ENCODE measurements around the gene EMX2.

The EMX2 gene

DNA sequence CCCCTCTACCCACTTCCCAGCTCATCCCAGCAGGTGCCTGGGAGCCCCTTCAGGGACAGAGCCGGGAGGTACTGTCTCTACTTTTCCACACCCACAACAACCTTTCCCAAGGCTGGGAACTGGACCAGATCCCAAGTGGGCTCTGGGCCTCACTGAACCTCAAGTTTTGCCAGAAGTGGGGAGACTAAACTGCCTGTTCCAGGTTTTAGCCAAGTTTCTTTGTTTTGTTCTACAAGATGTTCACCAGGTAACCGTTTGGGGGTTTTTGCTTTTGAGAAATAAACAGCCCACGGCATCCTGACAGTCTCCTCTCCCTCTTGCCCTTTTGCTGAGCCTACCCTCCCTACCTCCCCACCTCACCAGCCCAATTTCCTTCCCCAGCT, 10.6 kb upstream of the EMX2 start:
- DNase-seq (ENCODE audit: low read depth in 2 of 2) = no peak

DNA sequence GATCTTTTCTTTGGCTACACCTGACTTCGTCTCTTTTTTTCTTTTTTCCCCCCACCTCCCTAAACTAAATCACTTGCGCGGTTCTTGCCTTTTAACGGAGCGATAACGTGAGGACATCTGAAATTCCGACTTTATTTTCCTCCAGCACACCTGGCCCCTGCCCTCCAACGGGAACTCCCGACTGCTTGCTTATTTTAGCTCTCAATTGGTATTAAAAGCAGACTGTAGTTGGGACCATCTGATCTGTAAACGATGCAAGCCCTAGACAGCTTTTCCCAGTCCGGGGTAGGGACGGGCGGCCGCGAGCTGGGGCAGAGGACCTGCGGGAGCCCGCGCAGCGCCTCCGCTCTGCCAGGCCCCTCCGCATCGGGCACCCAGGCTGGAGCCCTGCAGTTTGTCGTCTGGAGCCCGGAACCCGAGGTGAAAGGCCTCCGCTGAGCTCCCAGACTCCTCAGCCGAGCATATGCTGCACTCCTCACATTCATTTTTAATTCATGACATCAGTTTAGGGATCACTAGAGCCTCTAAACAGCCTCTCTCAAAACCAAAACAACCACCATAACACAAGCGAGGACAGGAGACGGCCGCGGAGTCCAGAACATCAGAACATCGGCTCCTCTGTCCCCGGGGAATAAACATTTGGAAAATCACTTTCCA, 10.0 kb upstream of the EMX2 start:
- DNase-seq (ENCODE audit: low read depth in 2 of 2) = no peak

DNA sequence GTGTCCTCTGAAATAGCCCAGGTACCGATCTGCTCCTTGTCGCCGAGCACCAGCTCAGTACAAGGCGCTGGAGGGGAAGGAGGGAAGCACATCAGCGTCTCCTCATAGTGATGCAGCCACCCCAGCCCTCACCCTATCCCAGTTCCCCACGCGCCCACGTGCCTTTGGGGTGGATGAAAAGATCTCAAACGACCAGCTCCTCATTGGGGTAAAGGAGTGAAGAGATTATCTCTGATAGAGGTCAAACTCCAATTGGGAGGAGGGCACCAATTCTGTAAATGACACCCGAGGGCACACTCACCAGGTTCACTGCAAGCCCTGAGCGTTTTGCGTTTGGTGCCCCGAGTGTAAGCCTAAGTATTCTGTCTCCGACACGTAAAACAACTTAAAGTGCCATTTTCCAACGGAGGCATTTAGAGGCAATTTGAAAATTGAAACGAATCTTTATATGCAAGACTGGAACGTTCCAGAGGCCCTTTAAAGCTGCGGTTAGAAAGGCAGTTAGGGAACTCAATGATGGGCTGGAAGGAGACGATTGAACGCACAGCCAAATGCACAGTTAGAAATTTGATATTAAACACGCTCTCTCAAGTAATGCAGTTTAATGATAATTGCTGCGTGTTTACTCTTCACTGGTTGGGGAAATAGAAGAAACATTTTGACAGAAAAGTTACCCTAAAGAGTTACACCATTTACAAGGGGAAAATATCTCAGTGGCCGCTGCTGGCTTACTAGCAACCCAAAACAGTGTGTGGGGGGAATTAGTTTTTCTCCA, 8.9 kb upstream of the EMX2 start:
- DNase-seq (ENCODE audit: low read depth in 2 of 2) = no peak

DNA sequence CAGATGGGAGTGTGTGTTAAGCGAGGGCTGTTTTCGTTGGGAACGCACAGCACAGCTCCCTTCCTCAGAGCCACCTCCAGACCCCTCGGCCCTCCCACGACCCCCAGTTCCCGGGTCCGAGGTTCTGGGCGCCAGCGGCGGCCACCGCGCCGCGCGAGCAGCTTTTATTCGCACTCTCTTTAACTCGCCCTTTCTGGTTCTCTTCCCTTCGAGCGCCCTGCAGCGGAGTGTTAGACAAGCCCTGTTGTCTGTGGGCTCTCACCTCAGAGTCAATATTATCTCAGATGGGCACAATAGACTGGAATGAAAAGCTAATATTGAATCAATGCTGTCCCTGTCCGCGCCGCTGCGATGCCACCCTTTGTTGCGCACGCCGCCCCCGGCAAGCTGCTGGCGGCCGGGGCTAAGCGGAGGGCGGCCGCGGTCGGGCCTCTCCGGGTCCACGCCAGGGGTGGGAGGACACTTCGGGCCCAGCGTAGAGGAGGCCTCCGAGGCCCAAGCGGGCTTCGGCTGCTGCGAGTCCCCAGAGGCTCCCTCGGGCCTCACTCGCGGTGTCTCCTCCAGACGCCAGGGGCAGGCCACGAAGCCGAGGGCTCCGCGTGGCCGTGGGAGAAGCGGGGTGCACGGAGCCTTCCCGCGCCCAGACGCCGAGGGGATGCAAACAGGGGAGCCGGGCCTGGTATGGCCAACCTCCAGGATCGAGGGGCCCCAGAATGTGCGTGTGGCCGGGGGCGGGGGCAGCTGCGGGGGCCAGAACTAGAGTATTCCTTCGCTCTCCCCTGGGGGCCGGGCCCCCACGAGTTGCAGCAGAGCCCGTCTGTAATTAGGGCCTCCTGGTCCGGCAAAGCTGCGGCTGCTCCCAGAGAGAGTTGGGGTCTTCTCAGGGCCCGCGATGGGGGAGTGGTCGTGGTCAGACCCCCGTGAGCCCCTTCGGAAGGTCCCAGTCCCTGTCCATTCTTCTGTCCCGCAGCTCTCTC, 7.9 kb upstream of the EMX2 start:
- DNase-seq (ENCODE audit: low read depth in 2 of 2) = no peak

DNA sequence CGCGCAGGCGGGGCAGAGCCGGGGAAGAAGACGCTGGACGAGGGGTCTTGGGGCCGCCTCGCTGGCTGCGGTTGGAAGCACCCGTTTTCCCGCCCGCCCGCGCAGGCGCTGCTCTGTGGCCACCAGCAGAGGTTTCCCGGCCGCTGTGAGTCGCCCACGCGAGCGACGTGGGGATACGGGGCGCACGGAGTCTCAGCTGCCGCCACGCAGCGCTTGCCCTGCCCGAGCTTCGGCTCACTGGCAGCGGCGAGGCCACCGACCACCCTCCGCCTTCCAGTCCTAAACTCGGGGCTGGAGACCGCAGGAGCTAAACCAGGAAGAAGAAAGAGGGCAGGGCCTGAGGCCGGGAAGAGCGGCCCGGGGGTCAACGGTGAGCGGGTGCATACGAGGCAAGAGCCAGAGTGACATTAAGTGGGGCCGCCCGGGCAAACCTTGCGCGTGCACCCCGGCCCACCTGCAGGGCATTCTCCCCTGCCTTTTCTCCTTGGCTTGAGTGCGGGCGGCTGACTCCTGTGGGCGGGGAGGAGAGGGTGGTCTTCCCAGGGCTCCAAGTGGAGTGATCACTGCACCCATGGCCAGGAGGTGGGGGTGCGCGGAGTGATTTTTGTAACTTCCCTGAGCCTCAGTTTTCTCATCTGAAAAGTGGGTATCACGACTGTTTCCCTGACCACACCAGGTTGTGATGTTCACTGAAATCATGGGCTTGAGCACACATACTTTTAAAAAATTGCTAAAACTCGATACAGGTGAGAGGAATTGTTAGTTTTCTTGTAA, 7.1 kb upstream of the EMX2 start:
- DNase-seq (ENCODE audit: low read depth in 2 of 2) = no peak

DNA sequence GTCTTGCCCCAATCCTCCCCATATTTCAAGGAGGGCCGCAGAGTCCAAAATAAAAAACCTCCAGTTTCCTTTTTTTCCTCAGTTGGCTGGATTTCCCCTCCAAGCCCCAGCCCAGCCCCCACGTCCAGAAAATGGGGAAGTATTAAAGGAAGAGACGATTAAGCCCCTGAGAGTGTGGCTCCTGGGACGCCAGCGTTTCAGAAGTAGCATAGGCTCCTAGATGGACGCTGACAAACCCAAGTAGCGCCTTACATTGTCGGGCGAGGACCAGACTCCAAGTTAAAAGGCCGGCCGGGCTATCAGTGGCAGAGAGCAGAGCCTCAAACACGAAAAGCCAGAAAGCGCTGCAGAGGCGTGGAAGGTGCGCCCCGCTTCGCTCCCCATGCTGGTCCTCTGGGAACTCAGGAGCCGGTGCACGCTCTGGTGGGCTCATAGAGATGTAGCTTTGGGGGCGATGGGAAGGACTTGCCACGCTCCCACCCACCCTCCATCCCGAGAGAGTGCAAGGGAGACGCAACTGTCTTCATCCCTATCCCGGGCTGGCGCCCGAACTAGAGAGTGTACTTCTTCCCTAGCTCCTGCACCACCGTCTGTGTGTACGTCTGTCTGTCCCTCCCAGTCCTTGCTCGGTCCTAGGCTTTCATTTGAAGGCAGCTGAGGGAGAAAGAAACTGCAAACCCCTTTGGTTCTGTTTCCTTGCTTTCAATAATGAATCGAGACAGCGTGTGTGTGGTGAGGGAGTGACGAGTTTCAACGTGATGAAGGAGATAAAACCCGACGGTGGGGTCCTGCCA, 6.3 kb upstream of the EMX2 start:
- DNase-seq (ENCODE audit: low read depth in 2 of 2) = no peak

DNA sequence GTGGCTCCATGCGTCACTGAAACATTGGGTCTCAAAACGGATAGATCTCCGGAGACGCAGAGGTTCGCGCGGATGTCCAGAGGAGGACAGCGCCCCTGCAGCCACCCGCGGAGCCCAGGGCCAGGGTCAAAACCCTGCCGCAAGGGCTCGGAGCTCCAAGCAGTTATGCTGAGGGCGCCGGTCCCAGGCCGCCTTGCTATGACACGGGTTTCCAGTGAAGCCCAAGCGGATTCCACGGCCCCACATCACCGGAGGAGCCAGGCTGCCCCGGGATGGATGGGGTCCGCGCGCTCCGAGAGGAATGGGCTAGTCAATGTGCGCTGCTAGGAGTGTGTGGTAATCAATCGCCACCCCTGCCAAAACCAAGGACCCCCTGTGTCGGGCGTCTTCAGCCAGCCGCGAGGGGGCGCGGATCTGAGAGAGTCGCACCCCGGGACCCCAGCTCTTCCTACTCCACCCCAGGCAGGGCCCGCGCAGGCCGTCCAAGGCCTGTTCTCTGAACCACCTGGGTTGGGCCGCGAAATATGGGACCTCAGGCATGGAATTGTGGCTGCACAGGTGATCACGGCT, 5.6 kb upstream of the EMX2 start:
- no peak for DNase-seq (ENCODE audit: low read depth in 2 of 2)

DNA sequence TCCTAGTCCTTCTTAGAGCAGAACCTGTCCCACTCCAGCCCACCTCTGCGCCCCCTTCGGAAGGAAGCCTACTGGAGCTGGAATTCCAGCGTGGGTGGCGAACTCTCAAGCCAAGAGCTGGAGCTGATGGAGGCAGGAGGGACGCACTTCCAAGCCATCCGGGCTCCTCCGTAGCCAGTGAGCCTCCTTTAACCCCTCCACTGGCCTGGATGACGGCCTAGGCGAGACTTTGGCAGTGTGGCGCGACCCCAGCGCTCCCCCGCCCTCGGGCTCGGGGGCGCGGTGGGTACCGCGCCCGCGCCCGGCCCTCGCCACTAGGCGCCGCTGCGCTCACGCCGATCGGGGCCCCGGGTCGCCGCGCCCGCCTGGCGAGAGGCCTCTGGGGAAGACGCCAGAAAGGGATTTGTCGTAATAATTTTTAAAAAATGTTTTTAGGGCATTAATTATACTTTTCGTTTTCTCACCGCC, 5.1 kb upstream of the EMX2 start:
- no peak for DNase-seq (ENCODE audit: low read depth in 2 of 2)

DNA sequence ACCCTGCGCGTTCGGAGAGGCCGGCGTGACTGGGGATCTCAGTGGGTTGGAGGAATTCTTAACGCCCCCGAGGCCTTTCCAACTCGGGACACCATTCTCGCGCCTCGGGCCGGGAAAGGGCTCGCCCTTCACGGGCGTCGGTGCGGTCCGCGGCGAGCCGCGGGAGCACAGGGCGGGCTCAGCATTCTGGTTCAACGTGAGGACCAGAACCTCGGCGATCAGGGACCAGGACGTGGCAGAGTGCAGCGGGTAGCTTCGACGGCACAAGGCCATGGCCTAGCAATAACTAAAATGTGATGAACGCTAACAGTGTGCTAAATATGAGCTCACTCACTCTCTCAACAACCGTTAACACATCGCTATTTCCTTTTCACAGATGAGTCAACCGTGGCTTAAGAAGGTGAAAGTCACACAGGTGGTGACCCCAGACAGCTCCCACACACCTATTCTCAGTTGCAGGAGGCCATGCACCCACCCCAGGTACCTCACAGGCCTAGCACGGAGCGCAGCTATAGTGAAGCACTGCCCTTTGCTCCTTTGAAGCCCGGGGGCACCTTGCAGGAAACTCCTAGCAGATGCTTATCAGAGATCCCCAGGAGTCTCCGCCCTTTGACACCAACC, 4.5 kb upstream of the EMX2 start:
- no peak for DNase-seq (ENCODE audit: low read depth in 2 of 2)

DNA sequence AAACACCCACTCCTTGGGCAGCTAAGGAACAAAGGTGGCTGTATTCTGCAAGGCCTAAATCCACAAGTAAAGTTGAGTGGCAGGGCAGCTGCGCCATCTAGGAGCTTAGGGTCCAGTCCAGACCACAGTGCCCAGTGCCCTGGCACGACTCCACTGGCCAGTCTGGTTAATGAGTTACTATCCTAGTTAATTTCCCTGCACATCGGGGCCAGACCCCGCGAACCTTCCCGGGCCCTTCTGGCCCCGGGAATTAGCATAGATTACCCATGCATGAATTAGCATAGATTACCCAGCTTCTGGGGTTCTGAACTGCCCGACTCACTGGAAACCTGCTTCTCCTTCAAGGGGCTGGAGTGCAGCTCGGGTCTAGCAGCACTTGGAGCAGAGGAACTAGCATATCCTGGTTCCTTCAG, 3.2 kb upstream of the EMX2 start:
- DNase-seq (ENCODE audit: low read depth in 2 of 2) = no peak

DNA sequence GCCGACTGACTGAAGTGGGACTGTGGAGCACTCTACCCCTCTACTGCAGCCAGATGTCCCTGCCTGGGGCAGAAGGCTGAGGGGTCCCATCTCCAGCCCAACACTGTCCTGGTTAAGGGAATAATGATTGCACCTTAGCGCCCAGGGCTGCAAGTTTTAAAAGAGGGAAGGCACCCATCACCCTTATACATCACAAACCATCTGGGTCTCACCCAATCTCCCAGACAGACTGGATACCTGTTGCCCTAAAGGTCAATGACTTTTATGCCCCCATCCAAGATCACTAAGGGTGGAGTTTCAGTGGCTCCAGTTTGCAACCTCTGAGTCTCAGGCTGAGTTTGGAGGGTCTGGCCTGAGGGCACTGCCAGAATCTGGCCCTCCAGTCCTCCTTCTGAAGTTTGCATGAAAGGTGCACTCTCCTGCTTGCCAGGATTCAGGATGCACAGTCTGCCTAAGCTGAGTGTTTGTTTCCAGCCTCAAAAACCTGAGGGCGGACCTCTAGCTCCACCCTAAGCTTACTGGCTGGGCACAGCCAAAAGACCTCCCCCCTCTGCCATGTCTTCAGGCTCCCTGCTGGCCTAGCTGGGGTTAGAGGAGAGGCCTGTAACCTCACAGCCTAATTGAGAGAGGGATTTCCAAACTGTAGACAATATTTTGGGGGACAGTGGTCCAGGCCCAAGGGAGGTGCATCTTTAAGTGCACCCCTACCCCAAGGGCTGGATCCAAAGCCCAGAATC, 2.5 kb upstream of the EMX2 start:
- DNase-seq (ENCODE audit: low read depth in 2 of 2) = no peak

DNA sequence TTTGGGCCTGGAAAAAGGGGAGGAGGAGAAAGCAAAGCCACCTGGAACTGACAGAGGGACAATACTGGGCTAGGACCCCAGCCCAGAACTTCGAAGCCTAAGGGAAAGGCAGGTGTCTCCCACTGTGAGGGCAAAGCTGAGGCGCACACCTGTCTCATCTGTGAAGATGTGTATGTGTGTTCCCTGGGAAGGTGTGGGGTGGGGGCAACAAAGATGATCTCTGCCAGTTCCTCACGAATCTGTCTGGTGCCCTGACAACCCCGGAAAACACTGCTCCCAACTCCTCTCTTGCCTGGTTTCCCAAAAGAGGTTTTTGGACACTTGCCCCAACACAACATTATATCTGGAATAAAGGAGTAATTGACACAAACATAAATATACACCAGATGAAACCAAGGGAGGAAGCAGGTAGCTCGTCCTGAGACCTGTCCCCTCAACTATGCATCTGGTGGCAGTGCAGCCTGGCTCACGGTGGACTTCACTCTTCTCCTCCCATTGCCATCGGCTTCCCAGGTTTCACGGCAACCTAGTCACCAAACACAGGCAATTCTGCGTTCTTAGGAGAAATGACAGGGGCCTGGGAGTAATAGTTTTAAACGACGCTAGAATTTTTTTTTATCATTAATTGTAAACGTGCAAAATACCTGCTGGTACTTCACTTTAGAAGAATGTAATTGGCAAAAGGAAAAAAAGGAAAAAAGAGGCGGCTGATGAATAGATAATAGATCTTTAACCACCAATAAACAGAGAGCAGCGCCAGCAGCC, 1.7 kb upstream of the EMX2 start:
- DNase-seq (ENCODE audit: low read depth in 2 of 2) = no peak

DNA sequence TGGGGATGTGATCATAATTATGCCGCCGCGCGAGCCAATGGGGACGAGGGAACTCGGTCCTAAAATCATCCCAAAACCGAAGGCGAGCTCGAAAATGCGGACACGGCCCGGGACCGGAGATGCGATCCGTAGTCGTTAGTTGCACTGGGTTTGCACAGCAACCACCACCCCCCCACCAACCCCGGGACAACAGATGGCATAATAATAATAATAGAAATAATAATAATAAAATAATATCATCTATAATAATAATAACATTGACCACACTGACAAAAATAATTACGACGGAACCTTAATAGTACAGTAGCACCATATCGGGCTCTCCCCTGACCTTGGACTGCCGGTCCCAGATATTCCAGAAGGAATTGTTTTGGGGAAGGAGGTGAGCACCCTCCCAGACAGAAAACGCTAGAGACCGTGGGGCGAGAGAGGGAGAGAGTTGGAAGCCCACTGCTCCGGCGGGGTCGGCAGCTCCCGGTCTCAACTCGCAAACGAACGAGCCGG, 1.1 kb upstream of the EMX2 start:
- DNase-seq (ENCODE audit: low read depth in 2 of 2) = no peak

DNA sequence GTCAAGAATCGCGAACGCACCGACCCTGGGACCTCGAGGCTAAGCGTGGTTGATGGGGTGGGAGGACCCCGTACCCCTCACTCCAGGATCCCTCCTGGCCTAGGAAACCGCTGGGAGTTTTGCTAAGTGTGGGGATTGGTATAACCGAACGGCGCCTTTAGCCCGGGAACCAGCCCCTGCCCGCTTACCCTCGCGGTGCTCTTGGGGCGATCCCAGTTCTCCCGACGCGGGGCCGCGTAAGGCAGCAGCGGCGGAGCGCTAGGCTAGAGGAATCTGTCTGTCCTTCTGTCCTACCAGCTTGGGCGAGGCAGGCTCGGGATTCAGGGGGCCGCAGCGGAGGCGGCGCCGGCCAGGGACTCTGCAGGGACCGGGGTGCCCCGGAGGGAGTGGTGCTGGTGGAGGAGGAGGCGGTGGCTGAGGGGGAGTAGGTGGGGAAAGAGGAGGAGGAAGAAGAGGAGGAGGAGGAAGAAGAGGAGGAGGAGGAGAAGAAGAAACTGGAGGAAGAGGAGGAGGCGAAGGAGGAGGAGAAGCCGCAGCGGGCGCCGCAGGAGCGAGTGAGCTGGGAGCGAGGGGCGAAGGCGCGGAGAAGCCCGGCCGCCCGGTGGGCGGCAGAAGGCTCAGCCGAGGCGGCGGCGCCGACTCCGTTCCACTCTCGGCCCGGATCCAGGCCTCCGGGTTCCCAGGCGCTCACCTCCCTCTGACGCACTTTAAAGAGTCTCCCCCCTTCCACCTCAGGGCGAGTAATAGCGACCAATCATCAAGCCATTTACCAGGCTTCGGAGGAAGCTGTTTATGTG, 439 bp upstream of the EMX2 start:
- DNase-seq (ENCODE audit: low read depth in 2 of 2) = no peak

DNA sequence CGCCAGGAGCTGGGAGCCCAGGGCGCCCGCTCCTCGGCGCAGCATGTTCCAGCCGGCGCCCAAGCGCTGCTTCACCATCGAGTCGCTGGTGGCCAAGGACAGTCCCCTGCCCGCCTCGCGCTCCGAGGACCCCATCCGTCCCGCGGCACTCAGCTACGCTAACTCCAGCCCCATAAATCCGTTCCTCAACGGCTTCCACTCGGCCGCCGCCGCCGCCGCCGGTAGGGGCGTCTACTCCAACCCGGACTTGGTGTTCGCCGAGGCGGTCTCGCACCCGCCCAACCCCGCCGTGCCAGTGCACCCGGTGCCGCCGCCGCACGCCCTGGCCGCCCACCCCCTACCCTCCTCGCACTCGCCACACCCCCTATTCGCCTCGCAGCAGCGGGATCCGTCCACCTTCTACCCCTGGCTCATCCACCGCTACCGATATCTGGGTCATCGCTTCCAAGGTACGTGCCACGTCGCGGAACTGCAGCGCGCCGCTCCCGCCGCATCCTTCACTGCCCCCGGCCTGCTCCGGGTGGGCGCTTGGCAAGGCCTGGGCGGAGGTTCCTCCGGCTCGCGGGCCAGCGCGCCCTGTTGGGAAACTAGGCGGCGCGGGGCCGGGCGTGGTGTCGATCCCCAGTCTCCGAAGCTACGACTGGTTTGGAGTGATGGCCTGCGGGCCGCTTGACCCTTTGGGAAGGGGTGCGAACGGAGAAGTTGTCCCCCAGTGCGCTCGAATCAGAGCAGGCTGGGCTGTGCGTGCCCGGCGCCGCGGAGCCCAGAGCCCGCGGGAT, 868 bp downstream of the EMX2 start:
- DNase-seq (ENCODE audit: low read depth in 2 of 2) = no peak

DNA sequence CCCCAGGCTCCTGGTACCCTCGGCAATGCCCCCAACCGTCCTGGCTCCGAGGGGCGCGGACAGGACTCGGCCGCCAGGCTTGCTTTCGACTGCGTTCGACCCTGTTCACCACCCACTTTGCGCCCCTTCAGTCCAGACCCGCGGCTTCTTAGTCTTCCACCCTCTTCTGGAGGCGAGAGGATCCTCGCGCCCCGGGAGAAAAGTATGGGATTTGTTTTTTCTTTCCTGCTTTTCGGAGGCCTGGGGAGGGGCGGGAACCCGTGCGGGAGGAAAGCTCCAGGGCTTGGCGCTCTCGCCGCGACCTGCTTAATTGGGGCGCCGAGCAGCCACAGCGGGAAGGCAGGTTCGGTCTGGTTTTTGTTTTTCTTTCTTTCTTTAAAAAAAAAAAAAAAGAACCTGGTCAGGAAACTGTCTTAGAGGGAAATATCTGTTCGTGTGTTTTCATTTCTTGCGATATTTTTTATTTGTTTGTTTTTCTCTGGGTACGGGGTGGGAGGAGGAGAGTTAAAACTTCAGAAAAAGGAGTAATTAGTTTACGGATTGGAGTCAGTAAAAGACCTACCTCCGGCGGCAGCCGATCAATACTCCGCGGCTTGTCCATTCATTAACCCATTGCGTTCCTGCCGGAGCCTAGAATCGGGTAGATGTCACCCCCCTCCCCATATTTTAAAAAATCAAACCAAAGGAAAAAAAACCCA, 1.6 kb downstream of the EMX2 start:
- no peak for DNase-seq (ENCODE audit: low read depth in 2 of 2)

Measured in stimulated activated CD8-positive, alpha-beta memory T cell treated with anti-CD3 and anti-CD28 coated beads, Interleukin-7, amount 100 ng/mL, for 1 hour (primary cell).